Gastroesophageal sphincter (tissue), 4 donors: ENCODE results near the gene RFX3. TPM values are rescaled to one million over a fixed set of nuclear protein-coding genes. Genes with fewer than 3 reads are reported as not detected.

ENCODE experiments used
- ATAC-seq: fragments of 150-250 bp; one replicate; pipeline ENCODE4 v1.9.1; 2016; ENCODE audit warnings: mild to moderate bottlenecking, moderate library complexity
- H3K27ac ChIP-seq, 4 donors: fragments of 200-600 bp; sonication (generic) in 3 of 4; 1 replicate in 3 of 4; 2 replicates in 1 of 4; pipeline ENCODE4 v1.5.1; 2016 to 2019
- H3K27me3 ChIP-seq: fragments of 200-600 bp; sonication (generic); one replicate; pipeline ENCODE4 v1.5.1; 2019
- H3K36me3 ChIP-seq, 2 donors: fragments of 200-600 bp; sonication (generic); one replicate each; pipeline ENCODE4 v1.5.1; 2019; ENCODE audit warnings: control low read depth in 1 of 2
- H3K4me1 ChIP-seq, 3 donors: fragments of 200-600 bp; sonication (generic); 1 replicate in 2 of 3; 2 replicates in 1 of 3; pipeline ENCODE4 v1.5.1; 2016 to 2019; ENCODE audit warnings: control low read depth in 2 of 3
- H3K4me3 ChIP-seq, 2 donors: fragments of 200-600 bp; sonication (generic); one replicate each; pipeline ENCODE4 v1.5.1; 2019; ENCODE audit warnings: mild to moderate bottlenecking in 1 of 2, moderate library complexity in 1 of 2
- H3K9me3 ChIP-seq, 3 donors: fragments of 200-600 bp; sonication (generic); one replicate each; pipeline ENCODE4 v1.5.1; 2017 to 2019; ENCODE audit warnings: control low read depth in 2 of 3
- EP300 ChIP-seq: sonication (generic); formaldehyde crosslinking; IDR thresholded peaks from one replicate; pipeline ENCODE4 v1.6.1; 2017; ENCODE audit warnings: antibody characterized with exemption, mild to moderate bottlenecking
- POLR2A ChIP-seq, 2 donors: fragments of 450-650 bp; IDR thresholded peaks; one replicate each; pipeline ENCODE4 v1.6.1; 2017; ENCODE audit warnings: antibody characterized with exemption in 2 of 2, mild to moderate bottlenecking in 2 of 2, moderate library complexity in 1 of 2
- POLR2AphosphoS5 ChIP-seq: sonication (generic); formaldehyde crosslinking; IDR thresholded peaks from one replicate; pipeline ENCODE4 v1.6.1; 2017; ENCODE audit warnings: antibody characterized with exemption
- WGBS, 2 donors: methylation state at CpG; one replicate each; pipeline ENCODE4 v1.1.5; 2018; ENCODE audit warnings: low coverage in 1 of 2; 5-methylcytosine and 5-hydroxymethylcytosine counted together
- total RNA-seq, 4 donors: library from RNA; depleted of rRNA; stranded (reverse); fragments of >200 nt; gene quantifications; one replicate each; pipeline ENCODE4 v1.1.0, GENCODE V29; 2016
- TF ChIP-seq, protein P1 (sequence below), 4 experiments: fragments of 200-600 bp in 2 of 4; fragments of 450-650 bp in 2 of 4; sonication (generic) in 1 of 4; IDR thresholded peaks; one replicate each; pipeline ENCODE4 v1.5.1; 2017 to 2019; ENCODE audit warnings: antibody characterized with exemption in 4 of 4, mild to moderate bottlenecking in 2 of 4, moderate library complexity in 2 of 4

RFX3 gene
- total RNA-seq, 4 donors from 2014 or later = 5.6 to 9.0 (median 7.7) TPM

DNA sequence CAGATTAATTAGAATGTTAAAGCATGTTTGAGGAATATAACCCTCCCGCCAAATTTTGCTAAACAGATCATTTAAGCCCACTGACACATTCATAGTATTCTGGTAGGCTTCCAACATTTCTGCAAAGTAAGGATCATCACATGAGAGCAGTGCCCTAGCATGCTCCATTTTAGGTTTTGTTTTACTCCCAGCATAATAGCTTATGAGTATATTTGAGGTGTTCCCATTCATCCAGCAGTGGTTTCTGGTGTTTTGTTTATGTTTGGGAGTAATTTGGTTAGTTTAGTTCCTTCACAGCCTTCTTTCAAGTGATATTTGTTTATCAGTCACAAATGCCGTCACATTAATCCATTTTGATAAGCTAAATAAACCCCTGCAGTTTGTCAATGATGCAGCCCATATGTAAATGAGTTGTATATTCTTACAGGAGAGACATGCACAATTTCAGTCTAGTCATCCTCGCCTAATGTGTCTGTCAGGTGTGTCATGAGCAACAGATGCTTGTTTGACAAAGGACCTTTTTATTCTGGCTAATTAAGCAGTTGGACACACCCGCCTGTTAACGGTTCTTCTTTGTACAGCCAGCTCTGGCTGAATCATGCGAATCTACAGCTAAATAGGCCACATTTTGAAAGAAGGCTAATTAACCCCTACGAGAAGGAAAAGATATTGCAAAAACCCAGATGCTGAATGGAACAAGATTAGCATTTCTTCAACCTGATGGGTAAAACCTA lies 124.4 kb downstream of the RFX3 start:
- Histone ChIP-seq H3K27ac (no peak overlapping the region), H3K4me3 (no peak overlapping the region), H3K9me3 (no peaks in the 10 kb centered on the region), H3K4me1 (peaks cover 0 to 11% (median 0%) of the 10 kb centered on the region in 3 donors), H3K36me3 (no peaks in the 10 kb centered on the region), H3K27me3 (no peaks in the 10 kb centered on the region)
- WGBS, 2 donors = 61 to 87% methylated on average over 6 to 7 of the region's 7 CpGs
- no peak for ATAC-seq
- TF ChIP-seq POLR2A (IDR thresholded peaks at IDR 0.05) = no peak
- TF ChIP-seq EP300 = no peak

GRCh38 chr9:3398232-3398648 lies 127.6 kb downstream of the RFX3 start:
- Histone ChIP-seq H3K27ac (no peak overlapping the region), H3K4me3 (no peak overlapping the region), H3K4me1 (peaks cover 0 to 11% (median 0%) of the 10 kb centered on the region in 3 donors), H3K9me3 (no peaks in the 10 kb centered on the region), H3K36me3 (peaks cover 0 to 14% of the 10 kb centered on the region in 2 donors), H3K27me3 (no peaks in the 10 kb centered on the region)
- 83% methylated on average over 2 of the region's 2 CpGs for WGBS, 2 donors
- ATAC-seq = no peak
- TF ChIP-seq POLR2AphosphoS5 (no peak), POLR2A (IDR thresholded peaks at IDR 0.05) (no peak), EP300 (no peak)
- TF ChIP-seq, protein P1, sequence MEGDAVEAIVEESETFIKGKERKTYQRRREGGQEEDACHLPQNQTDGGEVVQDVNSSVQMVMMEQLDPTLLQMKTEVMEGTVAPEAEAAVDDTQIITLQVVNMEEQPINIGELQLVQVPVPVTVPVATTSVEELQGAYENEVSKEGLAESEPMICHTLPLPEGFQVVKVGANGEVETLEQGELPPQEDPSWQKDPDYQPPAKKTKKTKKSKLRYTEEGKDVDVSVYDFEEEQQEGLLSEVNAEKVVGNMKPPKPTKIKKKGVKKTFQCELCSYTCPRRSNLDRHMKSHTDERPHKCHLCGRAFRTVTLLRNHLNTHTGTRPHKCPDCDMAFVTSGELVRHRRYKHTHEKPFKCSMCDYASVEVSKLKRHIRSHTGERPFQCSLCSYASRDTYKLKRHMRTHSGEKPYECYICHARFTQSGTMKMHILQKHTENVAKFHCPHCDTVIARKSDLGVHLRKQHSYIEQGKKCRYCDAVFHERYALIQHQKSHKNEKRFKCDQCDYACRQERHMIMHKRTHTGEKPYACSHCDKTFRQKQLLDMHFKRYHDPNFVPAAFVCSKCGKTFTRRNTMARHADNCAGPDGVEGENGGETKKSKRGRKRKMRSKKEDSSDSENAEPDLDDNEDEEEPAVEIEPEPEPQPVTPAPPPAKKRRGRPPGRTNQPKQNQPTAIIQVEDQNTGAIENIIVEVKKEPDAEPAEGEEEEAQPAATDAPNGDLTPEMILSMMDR (IDR thresholded peaks at IDR 0.05) = no peak

GRCh38 chr9:3397766-3398165 lies 128.0 kb downstream of the RFX3 start:
- TF ChIP-seq, protein P1 (IDR thresholded peaks at IDR 0.05) = no peak
- TF ChIP-seq EP300 (no peak), POLR2AphosphoS5 (no peak), POLR2A (IDR thresholded peaks at IDR 0.05) (no peak)
- peaks cover 0 to 14% of the 10 kb centered on the region in 2 donors for H3K36me3 ChIP-seq
- no peak overlapping the region for H3K4me3 ChIP-seq
- no peaks in the 10 kb centered on the region for H3K9me3 ChIP-seq
- ATAC-seq = no peak
- WGBS, 2 donors = 88 to 89% methylated on average over 1 to 2 of the region's 2 CpGs
- H3K27me3 ChIP-seq = no peaks in the 10 kb centered on the region
- peaks cover 0 to 11% (median 0%) of the 10 kb centered on the region in 3 donors for H3K4me1 ChIP-seq
- no peak overlapping the region for H3K27ac ChIP-seq

- TF ChIP-seq EP300 = no peak
- TF ChIP-seq, protein P1 (IDR thresholded peaks at IDR 0.05) = no peak
- TF ChIP-seq POLR2A (IDR thresholded peaks at IDR 0.05) = no peak
- no peak for TF ChIP-seq POLR2AphosphoS5
Observed at GRCh38 chr9:3391414-3391813, 134.4 kb downstream of the RFX3 start.

DNA sequence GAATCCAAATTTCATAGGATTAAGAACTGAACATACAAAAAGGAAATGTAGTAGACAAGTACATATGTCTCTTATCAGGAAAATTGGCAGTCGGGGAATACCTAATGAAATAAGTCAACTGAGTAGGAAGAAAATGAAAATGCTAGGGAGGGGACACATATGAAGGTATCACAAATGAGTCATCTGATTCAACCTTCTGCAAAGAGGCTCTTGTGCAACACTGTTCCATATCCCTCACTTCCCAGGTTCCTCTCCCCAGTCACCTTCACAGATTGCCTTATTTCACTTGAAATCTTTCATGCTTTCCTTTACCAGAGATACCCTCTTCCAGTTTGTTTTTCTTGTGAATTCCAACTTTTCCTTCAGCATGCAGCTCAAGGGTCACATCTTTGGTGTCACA lies 139.0 kb downstream of the RFX3 start:
- H3K27me3 ChIP-seq = no peaks in the 10 kb centered on the region
- no peak overlapping the region for H3K4me3 ChIP-seq
- 81 to 100% methylated on average over 1 of the region's 1 CpG for WGBS, 2 donors
- H3K4me1 ChIP-seq = peaks cover 0 to 4% (median 0%) of the 10 kb centered on the region in 3 donors
- H3K27ac ChIP-seq = no peak overlapping the region
- TF ChIP-seq POLR2A (IDR thresholded peaks at IDR 0.05) = no peak
- no peak for TF ChIP-seq POLR2AphosphoS5
- TF ChIP-seq EP300 = no peak
- TF ChIP-seq, protein P1 (IDR thresholded peaks at IDR 0.05) = no peak
- ATAC-seq = no peak
- peaks cover 0 to 5% of the 10 kb centered on the region in 2 donors for H3K36me3 ChIP-seq
- H3K9me3 ChIP-seq = no peaks in the 10 kb centered on the region

More at GRCh38 chr9:3391414-3391813, 134.4 kb downstream of the RFX3 start:
- Histone ChIP-seq H3K9me3 (no peaks in the 10 kb centered on the region), H3K4me1 (peaks cover 0 to 4% (median 0%) of the 10 kb centered on the region in 3 donors), H3K36me3 (peaks cover 0 to 20% of the 10 kb centered on the region in 2 donors), H3K4me3 (no peak overlapping the region), H3K27ac (no peak overlapping the region), H3K27me3 (no peaks in the 10 kb centered on the region)
- WGBS, 2 donors = 85 to 100% methylated on average over 1 to 2 of the region's 2 CpGs
- ATAC-seq = no peak
